NCI-H1694 treated with DMSO at 0.1 percent for 48 hours (cell line): Measurements from ENCODE around the gene HAPLN3.

ENCODE experiments used
- DNase-seq: peaks from one replicate; lab custom pipeline; 2025; lab: John Stamatoyannopoulos, UW

HAPLN3 gene

DNA sequence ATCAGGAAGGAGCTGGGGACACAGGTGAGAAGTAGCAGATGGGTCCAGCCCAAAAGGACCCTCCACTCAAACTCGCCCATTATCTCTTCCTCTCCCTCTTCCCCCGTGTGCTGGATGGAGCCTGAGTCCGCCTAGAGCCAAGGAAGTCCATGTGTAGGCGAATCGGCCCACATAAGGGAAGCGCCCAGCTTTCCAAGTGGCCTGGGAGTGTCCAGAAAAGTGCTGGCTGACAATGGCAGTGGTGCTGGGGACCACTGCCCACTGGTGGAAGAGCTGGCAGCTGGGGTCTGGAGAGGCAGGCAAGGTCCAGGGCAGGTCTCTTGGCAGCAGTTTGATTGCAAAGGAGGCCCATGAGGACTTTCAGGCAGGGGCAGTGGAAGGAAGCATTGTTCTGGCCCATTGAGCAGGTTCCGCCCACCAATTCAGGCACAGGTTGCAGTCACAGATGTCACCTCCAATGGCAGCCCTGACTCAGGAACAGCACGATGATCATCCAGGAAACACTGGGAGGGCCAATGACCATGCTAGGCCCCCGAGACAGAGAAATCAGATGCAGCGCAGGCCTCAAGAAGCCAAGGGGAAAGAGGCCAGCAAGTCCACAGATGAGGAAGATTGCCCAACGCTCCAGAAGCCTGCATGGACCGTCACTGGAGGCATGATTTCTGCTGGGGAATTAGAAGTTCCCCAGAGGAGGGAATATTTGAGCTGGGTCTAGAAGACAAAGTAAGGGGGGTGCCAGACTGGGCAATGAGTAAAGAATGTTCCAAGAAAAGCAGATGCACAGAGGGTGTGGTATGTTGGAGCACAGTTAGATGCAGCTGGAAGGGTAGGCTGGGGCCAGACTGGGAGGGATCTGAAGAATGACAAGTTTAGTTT is 14.8 kb upstream of the HAPLN3 start:
- DNase-seq, result no peak

DNA sequence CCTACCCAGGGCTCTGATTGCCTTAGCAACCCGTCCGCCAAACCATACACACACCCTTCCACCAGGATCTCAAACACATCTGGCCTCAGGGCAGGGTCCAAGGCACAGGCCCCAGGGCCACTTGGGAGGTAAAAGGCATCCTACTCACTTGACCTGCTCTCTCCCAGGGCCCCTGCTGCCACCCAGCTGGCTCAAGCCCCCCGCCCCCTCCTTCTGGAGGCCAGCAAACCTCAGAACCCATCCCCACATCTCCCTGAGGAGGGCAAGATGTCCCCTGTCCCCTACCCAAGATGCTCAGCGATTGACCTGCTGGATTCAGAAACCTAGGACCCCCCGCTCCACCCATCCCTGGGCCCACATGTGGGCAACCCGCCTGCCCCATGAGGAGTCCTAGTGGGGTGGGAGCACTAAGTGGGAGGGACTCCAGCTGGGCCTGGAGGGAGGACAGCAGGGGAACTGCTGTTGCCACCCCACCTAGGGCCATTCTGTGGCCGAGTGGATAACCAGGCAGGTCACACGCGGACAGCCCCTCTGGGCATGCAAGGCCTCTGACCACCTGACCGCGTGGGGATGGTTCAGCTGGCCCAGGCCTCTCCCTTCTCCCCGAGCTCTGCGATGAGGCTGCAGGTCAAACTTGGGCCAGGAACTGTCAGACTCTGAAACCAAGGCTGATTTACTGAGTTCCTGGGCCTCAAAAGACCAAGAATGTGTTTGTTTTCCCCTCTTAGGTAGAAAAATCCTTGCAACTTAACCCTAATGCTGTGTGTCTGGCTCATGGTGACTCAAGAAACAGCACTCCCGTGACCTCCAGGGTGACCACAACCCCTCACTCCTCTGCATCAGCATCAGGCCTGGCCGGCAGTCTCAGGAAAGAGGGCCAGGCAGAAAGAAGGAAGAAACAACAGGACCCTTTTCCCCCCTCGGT is 13.6 kb upstream of the HAPLN3 start:
- no peak for DNase-seq

DNA sequence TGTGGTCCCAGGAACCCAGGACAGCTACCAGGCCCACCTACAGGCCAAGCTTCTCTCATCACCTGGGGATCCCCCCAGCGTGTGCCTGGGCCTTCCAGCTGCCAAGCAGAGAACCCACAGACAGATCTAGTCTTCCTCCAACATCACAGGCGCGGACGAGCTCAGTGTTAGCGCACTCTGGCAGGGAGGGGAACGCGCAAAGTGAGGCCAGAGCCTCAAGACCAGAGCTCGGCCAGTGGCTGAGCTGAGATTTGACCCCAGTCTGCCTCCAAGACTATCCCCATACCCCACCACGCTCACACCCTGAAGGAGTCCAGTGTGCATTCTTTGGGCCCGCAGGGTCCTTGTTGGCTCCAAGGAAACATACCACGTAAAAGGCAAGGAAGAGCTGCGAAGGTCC is 12.8 kb upstream of the HAPLN3 start:
- DNase-seq, result no peak

DNA sequence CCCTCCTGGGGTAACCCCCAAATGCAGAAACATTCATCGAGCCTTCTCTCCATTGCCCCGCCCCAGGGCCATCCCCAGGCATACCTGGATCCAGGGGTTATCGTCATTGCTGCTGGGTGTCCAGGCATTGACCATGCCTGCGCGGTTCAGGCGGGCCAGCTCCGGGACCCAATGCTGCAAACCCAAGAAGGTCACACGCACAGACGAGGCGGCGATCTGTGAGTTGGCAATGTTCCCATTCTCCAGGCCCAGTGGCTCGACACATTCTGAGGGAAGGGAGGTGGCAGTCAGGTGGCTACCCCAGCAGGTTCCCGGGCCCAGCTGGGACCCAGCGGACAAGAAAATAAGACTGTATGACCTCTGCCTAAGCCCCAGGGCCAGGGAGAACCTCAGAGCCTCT is 11.8 kb upstream of the HAPLN3 start:
- no peak for DNase-seq

GRCh38 chr15:88906551-88906950 is 11.2 kb upstream of the HAPLN3 start:
- DNase-seq, result no peak

DNA sequence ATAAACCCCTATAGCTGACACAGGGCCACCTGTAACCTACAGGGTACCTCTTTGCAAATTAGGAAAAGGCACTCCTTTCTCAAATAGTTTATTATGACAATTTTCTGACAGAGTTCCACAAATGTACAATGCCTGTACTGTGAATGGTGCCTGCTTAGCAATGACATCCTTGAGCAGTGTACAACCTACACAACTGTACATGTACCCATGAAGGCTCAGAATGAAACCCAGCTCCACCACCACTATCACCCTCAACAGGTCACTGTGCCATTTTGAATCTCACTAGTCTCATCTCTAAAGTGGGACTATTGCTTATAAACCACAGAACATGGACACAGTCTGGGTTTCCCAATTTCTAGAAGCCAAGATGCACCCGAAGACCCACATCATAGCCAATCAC is 10.8 kb upstream of the HAPLN3 start:
- no peak for DNase-seq

DNA sequence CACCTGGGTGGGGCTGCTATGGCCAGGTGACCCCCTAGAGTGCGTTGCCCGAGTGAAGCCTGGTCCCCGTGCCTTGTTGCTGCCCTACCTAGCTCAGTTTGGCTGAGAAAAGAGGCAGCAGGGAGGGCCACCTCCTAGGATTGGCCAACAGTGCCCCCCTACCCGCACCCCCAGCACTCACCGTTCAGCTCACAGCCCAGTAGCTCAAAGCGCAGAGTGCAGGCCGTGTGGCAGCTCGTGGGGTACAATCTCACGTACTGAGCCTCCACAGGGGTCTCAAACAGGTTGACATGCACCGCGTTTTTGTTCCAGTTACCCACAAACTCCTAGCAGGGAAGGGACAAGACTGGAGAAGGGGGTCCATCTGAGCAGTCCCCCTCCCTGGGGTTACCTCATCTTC is 10.2 kb upstream of the HAPLN3 start:
- DNase-seq, result no peak

DNA sequence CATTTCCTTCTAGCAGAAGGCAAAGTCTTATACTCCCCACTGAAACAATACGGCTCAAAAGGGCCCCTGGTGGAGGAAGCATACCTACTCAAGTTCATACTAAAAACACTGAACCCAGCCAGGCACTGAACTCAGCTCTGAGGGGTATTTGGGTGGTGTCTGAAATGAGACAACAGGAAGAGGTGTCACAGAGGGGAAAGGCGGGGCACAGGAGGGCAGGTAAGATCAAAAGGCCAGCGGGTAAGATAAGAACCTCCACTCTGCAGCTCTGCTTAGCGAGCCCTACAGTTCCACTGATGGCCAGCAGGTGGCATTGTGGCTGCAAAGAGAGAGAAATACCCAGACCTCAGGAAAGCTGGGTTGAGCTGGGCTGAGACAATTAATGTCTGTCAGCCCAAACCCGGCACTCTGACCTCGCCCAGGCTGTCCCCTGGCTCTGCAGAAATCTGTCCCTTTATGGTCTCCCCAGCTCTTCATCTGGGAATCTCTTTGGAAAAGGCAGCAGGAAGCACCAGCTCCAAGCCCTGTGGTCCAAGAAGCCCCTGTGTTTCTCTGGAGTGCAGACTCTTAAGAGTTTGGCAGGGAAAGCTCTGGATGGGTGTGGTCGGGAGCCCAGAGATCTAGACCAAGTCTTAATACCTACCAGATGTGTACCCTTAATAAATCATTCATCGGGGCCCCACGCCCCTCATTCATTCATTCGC is 9.4 kb upstream of the HAPLN3 start:
- peak; percentile 36 for DNase-seq

DNA sequence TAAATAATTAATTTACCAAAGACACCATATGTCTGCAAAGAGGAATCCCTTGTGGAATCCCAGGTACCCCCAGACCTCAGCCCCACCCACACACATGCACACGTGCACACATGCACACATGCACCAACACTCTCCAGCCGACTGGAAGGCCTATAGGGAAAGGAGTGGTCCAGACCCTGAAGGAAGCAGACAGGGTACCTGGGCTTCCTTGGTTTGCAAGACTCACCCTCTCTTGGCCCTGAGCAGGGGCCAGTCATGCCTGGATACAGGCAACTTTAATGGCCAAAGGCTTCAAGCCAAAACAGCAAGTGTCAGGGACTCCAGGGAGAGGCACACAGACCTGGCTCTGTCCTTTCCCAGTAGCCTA is 8.9 kb upstream of the HAPLN3 start:
- DNase-seq, result no peak

DNA sequence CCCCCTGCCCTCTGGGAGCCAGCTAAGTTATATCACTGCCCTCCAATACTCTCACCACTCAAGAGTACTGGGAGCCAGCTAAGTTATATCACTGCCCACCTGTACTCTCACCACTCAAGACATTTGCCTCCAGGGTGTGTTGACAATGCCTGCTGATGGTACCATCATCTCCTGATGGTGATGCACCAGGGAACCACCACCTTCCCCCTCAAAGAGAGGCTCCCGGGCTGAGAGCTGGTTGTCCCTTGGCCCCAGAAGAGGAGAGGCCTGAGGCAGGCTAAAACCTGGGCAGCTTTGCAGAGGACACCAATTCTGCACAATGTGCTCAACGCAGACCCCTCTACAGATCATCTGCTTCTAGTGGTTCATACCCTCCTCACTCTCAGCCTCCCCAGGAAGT is 7.5 kb upstream of the HAPLN3 start:
- DNase-seq, result no peak

DNA sequence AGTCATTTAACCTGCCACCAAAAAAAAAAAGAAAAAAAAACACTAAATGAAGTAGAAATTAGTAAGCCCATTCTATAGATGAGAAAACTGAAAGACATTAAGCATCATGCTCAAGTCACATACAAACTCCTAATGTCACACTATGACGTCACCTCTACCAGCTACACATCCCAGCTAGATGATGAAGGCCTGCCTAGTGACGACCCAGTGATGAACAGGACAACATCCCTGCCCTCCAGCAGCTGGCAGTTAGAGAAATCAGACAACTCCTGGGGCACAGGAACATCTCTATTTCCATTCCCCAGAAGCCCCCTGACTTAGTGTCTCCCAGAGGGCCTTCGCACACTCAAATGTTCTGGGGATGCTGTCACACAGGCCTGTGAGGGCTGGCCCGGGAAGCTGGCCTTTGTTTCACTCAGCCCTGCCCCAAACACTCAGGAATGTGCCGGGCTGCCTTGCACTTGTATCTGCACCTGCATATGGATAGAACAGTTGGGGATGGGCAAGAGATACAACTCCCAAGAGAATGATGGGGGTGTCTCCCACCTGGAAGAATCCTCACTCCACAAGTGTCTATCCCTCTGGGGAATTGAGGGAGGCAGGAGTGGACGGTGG is 7.0 kb upstream of the HAPLN3 start:
- DNase-seq, result no peak

DNA sequence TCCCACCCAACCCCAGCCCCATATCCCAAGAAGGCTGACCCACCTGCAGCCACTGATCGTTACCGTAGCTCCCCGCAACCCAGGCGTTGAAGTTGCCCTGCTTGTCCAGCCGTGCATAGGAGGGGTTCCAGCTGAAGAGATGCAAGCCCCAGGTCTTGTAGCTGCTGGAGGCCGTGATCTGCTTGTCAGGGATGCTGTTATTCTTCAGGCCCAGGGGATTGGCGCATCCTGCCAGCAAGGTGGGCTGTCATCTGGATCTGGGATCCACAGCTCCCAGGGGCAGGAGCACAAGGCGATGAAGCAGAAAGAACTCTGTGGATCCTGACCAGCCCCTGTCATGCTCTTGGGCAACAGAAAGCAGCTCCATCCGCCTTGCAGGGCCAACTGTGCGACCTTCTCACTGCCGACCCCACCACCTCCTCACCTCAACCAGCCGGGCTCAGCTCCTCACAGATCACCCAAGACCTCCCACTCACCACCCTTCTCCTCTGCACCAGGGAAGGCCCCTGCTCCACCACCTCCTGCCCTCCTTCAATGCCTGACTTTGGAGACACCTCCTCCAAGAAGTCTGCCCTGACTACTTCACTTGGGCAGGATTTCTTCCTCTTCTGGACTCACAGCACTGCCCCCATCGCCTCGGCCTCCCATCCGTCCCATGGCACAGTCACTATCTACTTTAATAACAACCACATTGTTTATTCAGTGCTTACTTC is 6.3 kb upstream of the HAPLN3 start:
- DNase-seq, result no peak

- no peak for DNase-seq
Measured at GRCh38 chr15:88900982-88901418, 5.7 kb upstream of the HAPLN3 start.

- no peak for DNase-seq
Measured at GRCh38 chr15:88900309-88900981, 5.1 kb upstream of the HAPLN3 start.

DNA sequence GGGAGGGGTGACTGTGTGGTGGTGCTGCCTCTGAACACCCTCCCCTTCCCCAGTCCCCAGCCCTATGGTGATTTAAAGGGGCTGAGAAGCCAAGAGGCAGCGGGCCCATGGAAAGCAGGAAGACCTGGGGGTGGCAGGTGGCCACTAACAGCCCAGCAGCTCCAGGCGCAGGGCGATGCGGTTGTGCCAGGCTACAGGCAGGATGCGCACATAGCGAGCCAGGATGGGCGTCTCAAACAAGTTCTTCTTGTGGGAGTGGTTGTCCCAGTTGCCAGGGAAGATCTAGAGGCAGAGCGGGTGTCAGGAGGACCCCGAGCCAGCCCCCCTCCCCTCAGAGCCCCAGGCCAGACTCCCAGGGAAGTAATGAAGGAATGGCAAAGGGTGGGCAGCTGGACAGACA is 3.9 kb upstream of the HAPLN3 start:
- no peak for DNase-seq

DNA sequence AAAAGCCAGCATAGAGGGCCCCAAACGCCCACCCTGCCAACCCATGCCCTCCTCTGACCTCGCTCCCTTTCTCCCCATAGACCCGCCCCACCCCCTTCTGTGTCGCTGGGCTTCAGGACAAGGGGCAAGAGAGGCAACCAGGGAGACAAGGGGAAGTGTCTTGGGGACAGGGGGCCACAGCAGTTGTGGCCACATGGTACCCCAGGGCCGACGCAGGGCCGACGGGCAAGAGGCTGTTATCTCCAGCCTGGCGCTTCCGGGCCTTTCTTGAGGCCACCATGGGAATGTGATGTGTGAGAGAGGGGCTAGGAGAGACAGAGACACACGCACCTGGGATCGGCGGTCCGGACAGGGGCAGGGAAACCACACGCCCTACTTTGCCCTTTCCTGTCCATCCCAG is 3.4 kb upstream of the HAPLN3 start:
- no peak for DNase-seq

GRCh38 chr15:88897456-88898194 is 2.3 kb upstream of the HAPLN3 start:
- peak; percentile 50 for DNase-seq

- DNase-seq, result no peak
Measured at GRCh38 chr15:88897142-88897455, 1.8 kb upstream of the HAPLN3 start.

- no peak for DNase-seq
Measured at GRCh38 chr15:88896333-88897033, 1.1 kb upstream of the HAPLN3 start.
